Transverse colon (tissue), 4 donors: ENCODE results near the gene BRSK2. TPM values are rescaled to one million over a fixed set of nuclear protein-coding genes. Genes with fewer than 3 reads are reported as not detected.
"Not testable (repeated sequence)": the region's sequence is repeated elsewhere in the genome, so short reads cannot be mapped to it uniquely, and the experiment has no call there.

Experiments
- DNase-seq: peaks from one replicate; pipeline ENCODE4 v3.0.0-alpha.2; 2019
- H3K27ac ChIP-seq, 4 donors: fragments of 200-600 bp; sonication (generic); 2 replicates each; pipeline ENCODE4 v1.5.1; 2016 to 2018; ENCODE audit warnings: inconsistent platforms in 4 of 4
- H3K27me3 ChIP-seq: fragments of 200-600 bp; sonication (generic); 2 replicates; pipeline ENCODE4 v1.5.1; 2017; ENCODE audit warnings: inconsistent platforms
- H3K36me3 ChIP-seq, 4 donors: fragments of 200-600 bp; sonication (generic); 2 replicates each; pipeline ENCODE4 v1.5.1; 2017 to 2019; ENCODE audit warnings: inconsistent platforms in 4 of 4
- H3K4me1 ChIP-seq, 4 donors: fragments of 200-600 bp; sonication (generic); 2 replicates each; pipeline ENCODE4 v1.5.1; 2017 to 2020; ENCODE audit warnings: inconsistent platforms in 4 of 4
- H3K4me3 ChIP-seq, 4 donors: fragments of 200-600 bp; sonication (generic); 1 replicate in 1 of 4; 2 replicates in 3 of 4; pipeline versions ENCODE4 v1.5.1 to v1.6.1; 2017 to 2019; ENCODE audit warnings: inconsistent platforms in 4 of 4
- H3K9me3 ChIP-seq, 2 donors: fragments of 200-600 bp; sonication (generic); 2 replicates each; pipeline ENCODE4 v1.5.1; 2017 to 2019; ENCODE audit warnings: inconsistent platforms in 2 of 2
- EP300 ChIP-seq: sonication (generic); formaldehyde crosslinking; IDR thresholded peaks from one replicate; pipeline ENCODE4 v1.6.1; 2017; ENCODE audit warnings: antibody characterized with exemption, low read depth
- POLR2A ChIP-seq: fragments of 450-650 bp; IDR thresholded peaks from one replicate; pipeline ENCODE4 v1.6.1; 2016; ENCODE audit warnings: antibody characterized with exemption, mild to moderate bottlenecking, moderate library complexity
- POLR2AphosphoS5 ChIP-seq, 3 donors: sonication (generic); formaldehyde crosslinking; IDR thresholded peaks; one replicate each; pipeline ENCODE4 v1.6.1; 2016; ENCODE audit warnings: antibody characterized with exemption in 3 of 3
- WGBS, 2 donors: methylation state at CpG; one replicate each; pipeline ENCODE4 v1.1.5; 2018; ENCODE audit warnings: low coverage in 1 of 2; 5-methylcytosine and 5-hydroxymethylcytosine counted together
- in situ Hi-C, 4 donors: fragments of 200-750 bp; cut with MboI; loops; one replicate each; pipeline versions ENCODE4 v1.15.0 to v1.15.1; 2017; ENCODE audit warnings: low sequenced_read_pairs in 3 of 4, low pct_ligation_motif_present in 1 of 4, low pct_unique_long_range_greater_than_20kb in 1 of 4
- intact Hi-C: fragments of 100-400 bp; cut with DNase I; formaldehyde crosslinking; loops from one replicate; pipeline ENCODE4 v1.15.1; 2023; ENCODE audit warnings: low total_unique reads
- total RNA-seq, 4 donors: library from RNA; depleted of rRNA; stranded (reverse); fragments of >200 nt; gene quantifications; one replicate each; pipeline ENCODE4 v1.1.0, GENCODE V29; 2016
- TF ChIP-seq, protein P1 (sequence below), 5 experiments: fragments of 200-600 bp in 3 of 5; fragments of 450-650 bp in 2 of 5; sonication (generic) in 3 of 5; IDR thresholded peaks; 1 replicate in 2 of 5; 2 replicates in 3 of 5; pipeline ENCODE4 v1.5.1; 2016 to 2017; ENCODE audit warnings: antibody characterized with exemption in 5 of 5, inconsistent platforms in 3 of 5, mild to moderate bottlenecking in 2 of 5, moderate library complexity in 1 of 5

Gene BRSK2
- total RNA-seq, 4 donors from 2014 or later = 0.14 to 1.8 (median 0.95) TPM; not detected in 1

DNA sequence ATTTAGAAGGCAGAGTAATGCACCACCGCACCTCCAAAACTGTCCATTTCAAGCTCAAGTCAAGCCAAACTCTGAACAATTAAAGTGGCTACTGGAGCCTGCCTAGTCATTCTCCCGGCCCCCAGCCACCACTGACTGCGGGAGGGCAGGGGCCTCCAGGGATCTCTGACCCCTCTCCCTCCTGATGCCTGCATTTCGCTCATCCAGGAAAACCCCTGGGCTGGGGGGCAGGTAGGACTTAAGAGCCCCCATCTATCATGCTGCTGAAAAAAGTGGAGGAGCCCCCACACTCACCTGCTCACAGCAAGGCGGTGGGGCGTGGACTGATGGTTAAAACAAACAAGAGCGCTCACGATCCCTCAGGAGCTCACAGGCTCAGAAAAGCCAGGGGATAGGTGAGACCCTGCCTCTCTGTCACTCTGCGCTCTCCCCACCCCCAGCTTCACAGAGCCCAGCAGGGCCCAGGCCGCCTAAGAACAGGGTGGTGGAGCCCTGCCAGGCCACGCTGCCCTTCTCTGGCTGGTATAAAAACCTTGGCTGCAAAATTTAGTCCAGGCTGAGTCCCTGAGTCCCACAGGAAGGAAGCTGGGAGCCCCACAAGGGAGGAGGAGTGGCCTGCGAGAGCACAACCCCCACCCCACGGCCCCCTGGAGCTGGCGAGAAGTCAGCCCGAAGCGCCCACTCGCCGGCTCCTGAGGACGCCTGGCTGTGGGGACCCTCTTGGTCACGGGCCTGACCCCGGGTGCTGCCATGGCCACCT, 117.8 kb downstream of the BRSK2 start:
- WGBS, 2 donors = 75% methylated on average over 20 of the region's 21 CpGs; no CpG with 5 or more reads in 1 of the 2 donors
- in situ Hi-C loops = loop anchor here in 3 of 4 donors (25.0 kb wide), 3 partner anchors 220 to 620 kb away; partner anchors contain the start of gene MUC5B (in 2 of the 3)
- H3K4me1 ChIP-seq = peaks cover 16 to 49% (median 22%) of the 10 kb centered on the region in 4 donors

GRCh38 chr11:1508491-1508891, 118.8 kb downstream of the BRSK2 start:
- no peak for DNase-seq
- TF ChIP-seq EP300 (no peak), POLR2A (no peak), POLR2AphosphoS5 (IDR thresholded peaks at IDR 0.05) (no peak)
- TF ChIP-seq, protein P1, sequence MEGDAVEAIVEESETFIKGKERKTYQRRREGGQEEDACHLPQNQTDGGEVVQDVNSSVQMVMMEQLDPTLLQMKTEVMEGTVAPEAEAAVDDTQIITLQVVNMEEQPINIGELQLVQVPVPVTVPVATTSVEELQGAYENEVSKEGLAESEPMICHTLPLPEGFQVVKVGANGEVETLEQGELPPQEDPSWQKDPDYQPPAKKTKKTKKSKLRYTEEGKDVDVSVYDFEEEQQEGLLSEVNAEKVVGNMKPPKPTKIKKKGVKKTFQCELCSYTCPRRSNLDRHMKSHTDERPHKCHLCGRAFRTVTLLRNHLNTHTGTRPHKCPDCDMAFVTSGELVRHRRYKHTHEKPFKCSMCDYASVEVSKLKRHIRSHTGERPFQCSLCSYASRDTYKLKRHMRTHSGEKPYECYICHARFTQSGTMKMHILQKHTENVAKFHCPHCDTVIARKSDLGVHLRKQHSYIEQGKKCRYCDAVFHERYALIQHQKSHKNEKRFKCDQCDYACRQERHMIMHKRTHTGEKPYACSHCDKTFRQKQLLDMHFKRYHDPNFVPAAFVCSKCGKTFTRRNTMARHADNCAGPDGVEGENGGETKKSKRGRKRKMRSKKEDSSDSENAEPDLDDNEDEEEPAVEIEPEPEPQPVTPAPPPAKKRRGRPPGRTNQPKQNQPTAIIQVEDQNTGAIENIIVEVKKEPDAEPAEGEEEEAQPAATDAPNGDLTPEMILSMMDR (IDR thresholded peaks at IDR 0.05) = no peak
- in situ Hi-C loops = loop anchor here in 3 of 4 donors (25.0 kb wide), 3 partner anchors 221 to 621 kb away; partner anchors contain the start of gene MUC5B (in 2 of the 3)
- H3K36me3 ChIP-seq = no peaks in the 10 kb centered on the region
- peaks cover 13 to 45% (median 15%) of the 10 kb centered on the region in 4 donors for H3K4me1 ChIP-seq
- intact Hi-C loops = no loop called here
- no peaks in the 10 kb centered on the region for H3K9me3 ChIP-seq
- H3K4me3 ChIP-seq = no peak overlapping the region
- H3K27me3 ChIP-seq = no peaks in the 10 kb centered on the region
- peak overlapping the region in 1 of 4 donors; percentile 17 for H3K27ac ChIP-seq
- WGBS, 2 donors = 72% methylated on average over 10 of the region's 15 CpGs; no CpG with 5 or more reads in 1 of the 2 donors

More for the DNA sequence above, 117.8 kb downstream of the BRSK2 start:
- Histone ChIP-seq H3K4me3 (no peak overlapping the region), H3K9me3 (no peaks in the 10 kb centered on the region), H3K27me3 (no peaks in the 10 kb centered on the region), H3K36me3 (no peaks in the 10 kb centered on the region), H3K27ac (peak overlapping the region in 3 of 4 donors; percentile 9 to 25 (median 21))
- intact Hi-C loops = no loop called here
- no peak for TF ChIP-seq POLR2A
- no peak for TF ChIP-seq EP300
- TF ChIP-seq, protein P1 (IDR thresholded peaks at IDR 0.05) = no peak
- no peak for DNase-seq

GRCh38 chr11:1508986-1509385, 119.3 kb downstream of the BRSK2 start:
- Histone ChIP-seq H3K36me3 (no peaks in the 10 kb centered on the region), H3K9me3 (no peaks in the 10 kb centered on the region), H3K27ac (peak overlapping the region in 1 of 4 donors; percentile 17), H3K27me3 (no peaks in the 10 kb centered on the region), H3K4me3 (no peak overlapping the region), H3K4me1 (peaks cover 10 to 44% (median 13%) of the 10 kb centered on the region in 4 donors)
- no peak for TF ChIP-seq POLR2A
- no peak for TF ChIP-seq EP300
- TF ChIP-seq POLR2AphosphoS5 (IDR thresholded peaks at IDR 0.05) = no peak
- TF ChIP-seq, protein P1 (IDR thresholded peaks at IDR 0.05) = no peak
- in situ Hi-C loops (loop anchor here in 3 of 4 donors (25.0 kb wide), 3 partner anchors 222 to 622 kb away; partner anchors contain the start of gene MUC5B (in 2 of the 3)), intact Hi-C loops (no loop called here)
- DNase-seq = no peak
- 76% methylated on average over 10 of the region's 10 CpGs; no CpG with 5 or more reads in 1 of the 2 donors for WGBS, 2 donors

DNA sequence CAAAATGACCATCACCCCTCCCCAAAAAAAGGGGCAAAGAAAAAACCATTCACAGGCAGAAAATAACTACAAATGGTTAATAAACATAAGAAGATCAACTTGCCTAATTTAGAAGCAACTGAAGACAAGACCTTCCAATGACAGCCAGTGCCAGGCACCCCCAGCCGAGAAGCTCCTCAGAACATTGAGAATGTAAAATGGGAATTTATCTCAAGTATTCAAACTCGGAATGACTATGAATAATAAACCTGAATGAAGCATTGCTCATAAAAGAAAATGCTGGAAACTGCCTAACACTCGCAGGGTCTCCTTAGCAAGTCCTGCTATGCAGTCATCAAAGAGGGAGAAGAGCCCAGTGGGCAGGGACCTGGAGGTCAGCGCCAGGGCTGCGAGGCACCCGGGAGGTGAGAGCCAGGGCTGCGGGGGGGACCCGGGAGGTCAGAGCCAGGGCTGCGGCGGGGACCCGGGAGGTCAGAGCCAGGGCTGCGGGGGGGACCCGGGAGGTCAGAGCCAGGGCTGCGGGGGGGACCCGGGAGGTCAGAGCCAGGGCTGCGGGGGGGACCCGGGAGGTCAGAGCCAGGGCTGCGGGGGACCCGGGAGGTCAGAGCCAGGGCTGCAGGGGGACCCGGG, 120.0 kb downstream of the BRSK2 start:
- no peaks in the 10 kb centered on the region for H3K36me3 ChIP-seq
- no peak overlapping the region for H3K27ac ChIP-seq
- in situ Hi-C loops = loop anchor here in 3 of 4 donors (25.0 kb wide), 3 partner anchors 222 to 622 kb away; partner anchors contain the start of gene MUC5B (in 2 of the 3)
- no peak for TF ChIP-seq POLR2AphosphoS5 (IDR thresholded peaks at IDR 0.05)
- no peak for TF ChIP-seq EP300
- TF ChIP-seq POLR2A = no peak
- peaks cover 8 to 47% (median 17%) of the 10 kb centered on the region in 4 donors for H3K4me1 ChIP-seq
- H3K4me3 ChIP-seq = no peak overlapping the region
- intact Hi-C loops = loop anchor here (10.0 kb wide), 1 partner anchor 205 kb away; the partner anchor contains the start of gene TOLLIP
- 87 to 91% methylated on average over 2 to 12 of the region's 20 CpGs for WGBS, 2 donors
- no peak for DNase-seq
- H3K27me3 ChIP-seq = no peaks in the 10 kb centered on the region
- no peaks in the 10 kb centered on the region for H3K9me3 ChIP-seq

DNA sequence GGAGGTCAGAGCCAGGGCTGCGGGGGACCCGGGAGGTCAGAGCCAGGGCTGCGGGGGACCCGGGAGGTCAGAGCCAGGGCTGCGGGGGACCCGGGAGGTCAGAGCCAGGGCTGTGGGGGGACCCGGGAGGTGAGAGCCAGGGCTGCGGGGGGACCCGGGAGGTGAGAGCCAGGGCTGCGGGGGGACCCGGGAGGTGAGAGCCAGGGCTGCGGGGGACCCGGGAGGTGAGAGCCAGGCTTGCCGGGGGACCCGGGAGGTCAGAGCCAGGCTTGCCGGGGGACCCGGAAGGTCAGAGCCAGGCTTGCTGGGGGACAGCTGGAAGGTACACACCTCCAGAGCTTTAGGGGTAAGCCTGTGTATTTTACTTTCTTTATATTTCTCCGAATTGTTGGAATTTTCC, 120.6 kb downstream of the BRSK2 start:
- intact Hi-C loops = loop anchor here (10.0 kb wide), 1 partner anchor 206 kb away; the partner anchor contains the start of gene TOLLIP
- 97 to 100% methylated on average over 1 to 10 of the region's 18 CpGs for WGBS, 2 donors
- not testable (repeated sequence) for H3K9me3 ChIP-seq, H3K4me3 ChIP-seq, H3K36me3 ChIP-seq, H3K27me3 ChIP-seq, H3K27ac ChIP-seq, DNase-seq
- peaks cover 12 to 53% (median 20%) of the 10 kb centered on the region in 4 donors for H3K4me1 ChIP-seq
- in situ Hi-C loops = loop anchor here in 3 of 4 donors (25.0 kb wide), 3 partner anchors 223 to 623 kb away; partner anchors contain the start of gene MUC5B (in 2 of the 3)
